Islet of Langerhans (tissue), 1 donor: Measurements from ENCODE around the gene ANKRD33.

Source experiments
- FAIRE-seq: peaks from one replicate; lab custom pipeline; 2011; peaks lifted over from hg19 to GRCh38; lab: Jason Lieb, UNC

Gene ANKRD33

DNA sequence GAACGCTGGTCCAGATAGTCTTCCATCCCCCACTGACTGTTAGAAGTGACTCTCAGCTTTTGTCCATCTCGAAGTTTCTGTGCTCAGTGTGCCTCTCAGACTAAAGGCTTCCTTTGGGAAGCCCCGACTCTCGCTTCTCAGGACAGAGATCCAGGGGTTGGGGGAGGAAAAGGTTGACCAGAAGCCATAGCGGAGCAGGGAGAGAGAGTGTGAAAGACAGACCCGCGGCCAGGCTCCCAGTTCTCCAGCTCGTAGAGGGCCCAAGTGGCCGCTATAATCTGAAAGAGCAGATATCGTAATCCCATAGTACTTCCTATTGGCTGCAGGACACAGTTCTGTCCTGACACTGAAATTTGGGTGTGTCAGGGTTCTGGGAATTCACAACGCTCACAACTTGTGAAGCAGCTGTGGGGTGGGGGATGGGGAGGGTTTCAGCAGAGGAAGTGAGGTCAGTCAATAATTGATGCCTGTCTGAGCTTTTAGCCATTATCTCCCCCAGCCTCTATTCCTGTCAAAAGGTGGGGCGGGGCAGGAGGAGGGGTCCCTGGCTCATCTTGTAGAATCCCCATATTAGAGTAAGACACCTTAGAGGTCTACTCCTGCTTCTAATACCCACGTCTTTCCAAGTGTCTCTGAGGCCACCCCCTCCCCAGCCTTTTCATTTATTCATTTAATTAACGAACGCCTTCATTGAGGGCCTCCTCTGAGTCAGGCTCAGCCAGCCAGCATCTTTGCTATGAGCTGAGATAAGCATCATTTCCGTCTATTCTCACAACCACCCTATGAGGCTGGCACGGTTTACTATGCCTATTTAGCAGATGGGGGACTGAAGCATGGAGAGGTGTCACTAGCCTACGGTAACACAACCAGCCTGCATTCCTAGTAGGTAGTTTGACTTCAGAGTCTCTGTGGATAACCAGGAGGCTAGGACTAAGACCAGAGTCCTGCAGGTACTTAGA lies 17.8 kb downstream of the ANKRD33 start:
- no peak for FAIRE-seq

DNA sequence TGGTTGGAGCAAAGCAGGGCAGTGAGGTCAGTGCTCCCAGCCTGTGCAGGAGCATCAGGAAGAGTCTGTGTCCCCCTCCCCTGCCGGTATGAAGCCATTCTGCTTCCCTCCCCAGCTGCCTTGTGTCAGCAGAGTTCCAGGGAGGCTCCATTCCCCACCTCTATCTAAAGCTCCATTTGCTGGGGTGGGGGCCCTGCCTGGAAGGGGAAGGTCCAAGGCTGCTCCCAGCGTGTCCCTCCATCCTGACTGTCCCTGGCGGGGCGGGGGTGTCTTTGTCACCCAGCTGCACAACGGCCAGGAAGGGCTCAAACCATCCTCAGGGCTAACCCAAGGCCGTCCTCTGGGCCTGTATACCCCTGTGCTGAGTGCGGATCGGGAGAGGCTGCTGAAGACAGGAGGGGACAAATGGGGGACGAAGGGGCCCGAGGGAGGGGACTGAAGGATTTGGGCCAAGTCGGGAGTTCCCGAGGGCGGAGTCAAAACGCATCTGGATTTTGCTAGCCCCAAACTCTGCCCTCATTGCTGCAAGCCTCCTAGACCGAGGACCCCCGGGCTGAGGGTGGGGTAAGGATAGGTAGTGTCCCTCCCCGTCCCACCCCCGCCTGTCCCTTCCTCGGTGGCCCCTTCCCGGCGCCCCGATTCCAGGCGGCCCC lies 18.7 kb downstream of the ANKRD33 start:
- no peak for FAIRE-seq

DNA sequence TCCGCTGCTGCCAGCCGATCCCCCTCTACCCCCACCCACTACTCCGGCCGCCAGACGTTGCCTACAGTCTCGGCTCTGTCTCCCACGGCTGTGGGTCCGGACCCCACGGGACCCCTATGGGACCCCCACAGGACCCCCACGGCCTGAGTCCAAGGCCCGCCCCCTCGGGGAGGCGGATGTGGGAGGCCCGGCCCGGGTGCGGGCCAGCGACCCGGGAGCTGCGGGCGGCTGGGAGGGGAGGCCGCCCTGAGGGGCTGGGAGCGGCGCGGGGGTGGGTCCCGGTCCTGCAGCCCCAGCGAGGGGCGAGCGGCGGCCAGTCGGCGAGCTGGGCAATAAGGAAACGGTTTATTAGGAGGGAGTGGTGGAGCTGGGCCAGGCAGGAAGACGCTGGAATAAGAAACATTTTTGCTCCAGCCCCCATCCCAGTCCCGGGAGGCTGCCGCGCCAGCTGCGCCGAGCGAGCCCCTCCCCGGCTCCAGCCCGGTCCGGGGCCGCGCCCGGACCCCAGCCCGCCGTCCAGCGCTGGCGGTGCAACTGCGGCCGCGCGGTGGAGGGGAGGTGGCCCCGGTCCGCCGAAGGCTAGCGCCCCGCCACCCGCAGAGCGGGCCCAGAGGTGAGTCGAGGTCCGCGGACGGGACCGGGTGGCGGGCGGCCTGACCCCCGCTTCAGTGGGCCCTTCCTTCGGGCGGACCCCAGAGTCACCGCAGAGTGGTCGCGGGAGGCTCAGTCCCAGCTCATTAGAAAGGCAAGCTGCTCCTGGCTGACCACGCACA lies 19.4 kb downstream of the ANKRD33 start, which contains the start of gene ACVRL1:
TSS of gene ACVRL1 (plus strand) at position 422 of the 773 bp plus-strand sequence. CDS start 4,971 bp downstream, outside the sequence.
- no peak for FAIRE-seq

DNA sequence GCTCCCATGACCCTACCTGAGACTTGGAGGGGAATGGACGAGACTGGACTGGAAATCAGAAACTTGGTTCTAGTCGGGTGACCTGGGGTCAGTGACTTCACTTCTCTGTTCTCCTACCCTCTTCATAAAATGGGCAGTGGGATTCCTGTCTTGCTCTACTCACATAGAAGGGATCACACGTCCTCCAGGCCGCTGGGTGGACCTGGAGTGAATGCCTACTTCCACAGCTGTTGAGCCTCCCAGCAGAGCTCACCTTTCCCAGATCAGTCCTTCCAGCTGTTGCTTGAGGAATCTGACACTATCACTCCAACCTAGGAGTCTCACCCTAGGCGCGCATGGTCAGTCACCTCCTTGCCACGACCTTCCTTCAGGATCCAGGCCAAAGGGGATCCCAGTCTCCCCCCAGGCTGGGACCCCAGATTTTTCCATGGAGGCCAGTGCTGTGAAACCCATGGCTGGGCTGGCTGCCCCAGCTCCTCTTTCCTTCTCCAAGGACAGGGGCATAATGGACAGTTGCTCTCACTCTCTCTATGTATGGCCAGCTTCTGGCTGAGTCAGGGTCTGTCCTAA lies 20.0 kb downstream of the ANKRD33 start:
- no peak for FAIRE-seq

DNA sequence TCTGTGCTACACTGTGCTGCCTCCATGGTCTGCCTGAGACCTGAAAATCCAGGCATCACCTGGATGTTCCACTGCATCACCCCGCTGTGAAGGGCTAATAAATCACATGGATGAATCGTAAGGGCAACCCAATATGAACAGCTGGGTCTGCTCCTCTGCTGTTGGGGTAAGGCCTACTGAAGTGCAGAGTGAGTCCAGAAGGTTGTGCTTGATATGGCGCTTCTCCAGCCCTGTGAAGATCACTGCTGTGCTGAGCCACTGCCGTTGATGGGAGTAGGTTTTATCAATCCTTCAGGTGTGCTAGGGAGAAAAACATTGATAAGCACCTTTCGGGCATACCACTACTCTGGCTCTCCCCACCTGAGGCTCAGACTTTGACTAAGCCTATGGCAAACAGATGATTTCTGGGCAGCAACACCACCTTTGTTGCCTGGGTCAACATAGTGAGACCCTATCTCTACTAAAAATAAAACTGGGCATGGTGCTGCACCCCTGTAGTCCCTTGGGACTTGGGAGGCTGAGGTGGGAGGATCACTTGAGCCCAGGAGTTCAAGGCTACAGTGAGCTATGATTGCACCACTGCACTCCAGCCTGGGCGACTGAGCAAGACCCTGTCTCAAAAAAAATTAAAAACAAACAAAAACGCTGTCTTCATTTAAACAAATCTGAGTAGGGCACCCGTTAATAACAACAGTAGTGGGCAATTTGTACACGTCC lies 21.1 kb downstream of the ANKRD33 start:
- FAIRE-seq, result no peak

DNA sequence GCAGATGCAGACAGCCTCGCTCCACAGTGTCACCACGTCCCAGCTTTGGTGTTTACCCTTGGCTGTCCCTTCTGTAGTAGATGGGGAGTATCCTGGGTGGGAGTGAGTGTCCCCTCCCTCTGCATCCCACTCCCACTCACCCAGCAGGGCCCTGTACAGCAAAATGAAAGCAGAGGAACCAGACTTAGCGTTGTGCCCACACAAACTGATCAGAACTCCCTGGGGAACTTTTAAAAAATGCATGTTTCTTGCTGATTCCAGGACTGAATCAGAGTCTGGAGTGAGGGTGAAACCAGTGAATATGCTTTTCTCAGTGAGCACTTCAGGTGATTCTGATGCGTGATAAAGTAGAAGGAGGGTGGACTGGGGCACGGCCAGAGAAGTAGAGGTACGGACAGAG lies 22.3 kb downstream of the ANKRD33 start:
- no peak for FAIRE-seq

DNA sequence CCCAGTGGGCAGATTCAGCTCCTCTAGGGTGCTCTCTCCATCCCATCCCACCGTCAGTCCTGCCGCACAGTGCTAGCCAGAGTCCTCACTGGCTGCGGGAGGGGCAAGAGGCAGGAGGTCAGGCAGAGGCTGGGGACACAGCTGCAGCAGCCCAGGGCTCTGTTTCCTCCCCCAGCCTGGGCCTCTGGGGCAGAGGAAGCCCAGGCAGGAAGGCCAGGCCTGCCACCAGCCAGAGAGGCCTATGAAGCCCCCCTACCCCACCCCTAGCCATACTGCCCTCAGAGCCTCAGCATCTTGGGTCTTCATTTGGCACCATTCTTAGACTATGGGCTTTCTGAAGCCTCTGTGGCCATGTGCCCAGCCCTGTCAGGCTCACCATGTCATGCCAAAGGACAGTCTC lies 22.8 kb downstream of the ANKRD33 start:
- no peak for FAIRE-seq

DNA sequence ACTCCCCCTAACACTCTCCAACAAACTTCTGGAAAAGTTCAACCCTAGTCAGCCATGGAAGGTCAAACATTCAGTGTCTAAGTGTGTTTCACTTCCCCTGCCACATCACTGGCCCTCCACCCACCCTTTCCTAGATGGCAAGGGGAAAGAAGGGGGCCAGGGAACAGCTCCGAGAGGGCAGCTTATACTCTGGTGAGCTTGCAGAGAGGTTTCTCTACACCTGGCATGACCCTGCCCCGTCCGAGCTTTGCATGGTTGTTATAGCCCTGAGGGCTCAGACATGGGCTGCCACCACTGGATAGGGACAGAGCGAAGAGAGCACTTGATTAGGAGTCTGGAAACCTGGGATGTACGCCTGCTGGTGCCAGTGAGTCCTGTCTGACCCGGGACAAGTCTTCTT lies 23.4 kb downstream of the ANKRD33 start:
- FAIRE-seq, result no peak

DNA sequence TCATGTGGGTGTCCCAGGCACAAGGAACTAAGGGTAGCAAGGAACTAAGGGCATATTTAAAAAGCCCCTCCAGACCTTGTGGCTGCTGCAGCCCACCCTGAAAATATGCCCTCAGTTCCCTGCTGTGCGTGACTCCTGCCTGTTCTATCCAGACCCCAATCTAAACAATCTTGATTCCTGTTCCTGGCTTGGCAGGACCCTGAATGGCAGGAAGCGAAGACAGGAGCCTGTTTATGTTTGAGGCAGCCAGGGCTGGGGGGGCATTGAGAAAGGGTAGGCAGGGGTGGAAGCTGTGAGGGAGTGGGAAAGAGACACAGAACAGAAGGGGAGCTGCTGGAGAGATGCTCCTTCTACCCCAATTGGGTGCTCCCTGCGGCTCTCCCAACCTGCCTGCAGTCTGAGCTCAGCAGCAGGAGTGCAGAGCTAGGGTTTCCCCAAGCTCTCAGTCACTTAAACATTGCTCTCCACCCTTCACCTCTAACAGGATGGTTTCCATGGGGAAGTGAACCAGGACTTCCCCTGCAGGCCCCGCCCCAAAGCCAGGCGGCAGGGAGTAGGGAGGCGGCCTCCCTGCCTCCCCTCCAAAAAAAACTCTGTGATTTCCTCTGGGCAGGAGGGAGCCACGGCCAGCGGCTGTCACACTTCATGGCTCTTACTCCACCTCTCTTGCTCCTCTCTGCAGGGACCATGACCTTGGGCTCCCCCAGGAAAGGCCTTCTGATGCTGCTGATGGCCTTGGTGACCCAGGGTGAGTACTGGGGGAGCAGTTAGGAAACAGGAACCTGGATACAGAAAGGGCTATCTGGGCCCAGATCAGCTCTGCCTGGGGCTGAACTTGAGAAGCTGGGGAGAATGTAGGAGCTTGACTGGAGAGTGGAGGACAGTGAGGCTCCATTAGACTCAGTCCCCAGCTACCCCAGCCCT lies 24.1 kb downstream of the ANKRD33 start:
- no peak for FAIRE-seq

DNA sequence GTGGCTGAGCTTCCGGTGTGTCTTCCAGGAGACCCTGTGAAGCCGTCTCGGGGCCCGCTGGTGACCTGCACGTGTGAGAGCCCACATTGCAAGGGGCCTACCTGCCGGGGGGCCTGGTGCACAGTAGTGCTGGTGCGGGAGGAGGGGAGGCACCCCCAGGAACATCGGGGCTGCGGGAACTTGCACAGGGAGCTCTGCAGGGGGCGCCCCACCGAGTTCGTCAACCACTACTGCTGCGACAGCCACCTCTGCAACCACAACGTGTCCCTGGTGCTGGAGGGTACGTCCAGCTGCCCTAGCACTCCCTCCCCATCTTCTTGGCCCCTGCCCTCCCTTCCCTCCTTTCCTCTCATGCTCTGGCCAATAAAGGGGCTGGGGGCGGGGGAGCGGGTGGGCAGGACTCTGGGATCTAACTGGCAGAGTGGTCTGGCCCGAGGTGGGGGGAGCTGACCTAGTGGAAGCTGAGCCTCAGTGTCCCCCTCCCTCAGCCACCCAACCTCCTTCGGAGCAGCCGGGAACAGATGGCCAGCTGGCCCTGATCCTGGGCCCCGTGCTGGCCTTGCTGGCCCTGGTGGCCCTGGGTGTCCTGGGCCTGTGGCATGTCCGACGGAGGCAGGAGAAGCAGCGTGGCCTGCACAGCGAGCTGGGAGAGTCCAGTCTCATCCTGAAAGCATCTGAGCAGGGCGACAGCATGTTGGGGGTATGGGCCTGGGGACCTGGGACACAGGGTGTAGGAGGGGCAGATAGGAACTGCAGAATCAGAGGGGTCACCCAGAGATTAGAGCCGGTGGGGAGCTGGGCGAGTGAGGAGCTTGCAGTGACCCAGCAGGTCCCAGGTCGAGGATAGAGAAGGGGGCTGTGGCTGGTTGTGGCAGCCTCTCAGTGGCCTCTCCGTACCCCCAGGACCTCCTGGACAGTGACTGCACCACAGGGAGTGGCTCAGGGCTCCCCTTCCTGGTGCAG lies 25.4 kb downstream of the ANKRD33 start:
- FAIRE-seq, result no peak

DNA sequence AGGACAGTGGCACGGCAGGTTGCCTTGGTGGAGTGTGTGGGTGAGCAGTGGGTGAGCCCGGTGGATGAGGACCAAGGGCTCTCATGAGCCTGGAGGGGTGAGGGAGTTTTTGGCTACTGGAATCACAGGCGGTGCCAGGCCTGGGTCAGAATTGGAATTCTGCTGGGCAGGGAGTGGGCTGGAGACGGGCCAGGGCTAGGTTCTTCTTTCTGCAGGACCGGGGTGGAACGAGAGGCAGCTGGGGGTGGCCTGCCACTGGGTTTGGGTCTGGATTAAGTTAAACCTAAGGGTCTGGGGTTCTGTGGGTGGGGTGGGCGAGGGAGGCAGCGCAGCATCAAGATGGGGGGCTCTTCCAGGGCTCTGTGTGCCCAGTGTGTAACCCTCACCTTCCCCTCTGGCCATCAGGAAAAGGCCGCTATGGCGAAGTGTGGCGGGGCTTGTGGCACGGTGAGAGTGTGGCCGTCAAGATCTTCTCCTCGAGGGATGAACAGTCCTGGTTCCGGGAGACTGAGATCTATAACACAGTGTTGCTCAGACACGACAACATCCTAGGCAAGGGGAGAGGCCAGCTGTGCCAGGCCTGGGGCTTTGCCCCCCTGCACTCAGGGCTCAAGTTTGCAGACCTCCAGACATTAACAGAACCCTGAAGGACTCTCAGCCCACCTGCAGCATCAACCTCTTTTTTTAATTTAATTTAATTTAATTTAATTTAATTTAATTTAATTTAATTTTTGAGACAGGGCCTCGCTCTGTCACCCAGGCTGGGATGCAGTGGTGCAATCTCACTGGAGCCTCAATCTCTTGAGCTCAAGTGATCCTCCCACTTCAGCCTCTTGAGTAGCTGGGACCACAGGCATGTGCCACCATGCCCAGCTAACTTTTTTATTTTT lies 26.4 kb downstream of the ANKRD33 start:
- FAIRE-seq, result no peak

DNA sequence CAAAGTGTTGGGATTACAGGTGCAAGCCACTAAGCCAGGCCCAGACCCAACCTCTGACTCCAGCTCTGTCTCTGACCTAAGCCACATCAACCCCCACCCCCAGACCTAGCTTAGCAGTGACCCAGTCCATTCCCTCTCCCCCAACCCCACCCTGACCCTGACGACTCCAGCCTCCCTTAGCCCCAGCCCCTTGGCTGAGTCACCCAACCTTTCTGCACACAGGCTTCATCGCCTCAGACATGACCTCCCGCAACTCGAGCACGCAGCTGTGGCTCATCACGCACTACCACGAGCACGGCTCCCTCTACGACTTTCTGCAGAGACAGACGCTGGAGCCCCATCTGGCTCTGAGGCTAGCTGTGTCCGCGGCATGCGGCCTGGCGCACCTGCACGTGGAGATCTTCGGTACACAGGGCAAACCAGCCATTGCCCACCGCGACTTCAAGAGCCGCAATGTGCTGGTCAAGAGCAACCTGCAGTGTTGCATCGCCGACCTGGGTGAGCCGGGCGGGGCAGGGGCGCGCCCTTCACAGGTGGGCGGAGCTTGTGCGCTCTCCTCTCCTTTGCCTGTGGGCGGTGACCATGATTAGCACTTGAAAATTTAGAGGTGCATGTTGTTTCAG lies 27.2 kb downstream of the ANKRD33 start:
- no peak for FAIRE-seq

DNA sequence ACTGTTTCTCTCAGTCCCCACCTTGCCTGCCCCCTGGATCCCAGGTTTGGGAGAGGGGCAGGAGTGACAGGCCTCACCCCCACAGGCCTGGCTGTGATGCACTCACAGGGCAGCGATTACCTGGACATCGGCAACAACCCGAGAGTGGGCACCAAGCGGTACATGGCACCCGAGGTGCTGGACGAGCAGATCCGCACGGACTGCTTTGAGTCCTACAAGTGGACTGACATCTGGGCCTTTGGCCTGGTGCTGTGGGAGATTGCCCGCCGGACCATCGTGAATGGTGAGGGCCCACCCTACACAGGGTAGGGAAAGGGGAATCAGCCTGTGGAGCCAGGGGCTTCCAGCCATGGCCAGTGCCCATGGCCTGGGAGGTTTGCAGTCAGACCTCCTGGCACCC lies 28.0 kb downstream of the ANKRD33 start:
- FAIRE-seq, result no peak

DNA sequence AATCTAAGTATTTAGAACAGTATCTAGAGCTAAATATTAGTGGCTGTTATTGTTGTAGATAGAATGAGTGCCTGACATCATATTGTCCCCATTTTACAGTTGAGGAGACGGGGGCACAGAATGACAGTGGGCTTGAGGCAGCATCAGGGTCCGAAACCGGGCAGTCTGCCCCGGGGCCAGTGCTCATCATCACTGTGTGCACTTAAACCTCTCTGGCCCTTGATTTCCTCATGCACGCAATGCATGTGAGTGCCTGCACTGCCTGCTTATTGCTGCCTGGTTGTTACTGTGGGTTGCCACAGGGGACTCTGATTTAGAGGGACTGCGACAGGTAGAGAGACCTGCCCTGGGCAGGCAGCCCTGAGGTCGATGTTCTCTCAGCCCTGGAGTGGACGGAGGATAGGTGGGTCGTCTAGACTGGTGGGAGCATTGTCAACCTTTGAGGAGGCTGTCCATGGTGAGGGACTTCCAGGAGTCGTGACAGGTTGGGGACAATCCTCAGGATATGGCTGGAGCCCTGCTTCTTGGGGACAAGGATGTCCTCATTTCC lies 29.2 kb downstream of the ANKRD33 start:
- no peak for FAIRE-seq

DNA sequence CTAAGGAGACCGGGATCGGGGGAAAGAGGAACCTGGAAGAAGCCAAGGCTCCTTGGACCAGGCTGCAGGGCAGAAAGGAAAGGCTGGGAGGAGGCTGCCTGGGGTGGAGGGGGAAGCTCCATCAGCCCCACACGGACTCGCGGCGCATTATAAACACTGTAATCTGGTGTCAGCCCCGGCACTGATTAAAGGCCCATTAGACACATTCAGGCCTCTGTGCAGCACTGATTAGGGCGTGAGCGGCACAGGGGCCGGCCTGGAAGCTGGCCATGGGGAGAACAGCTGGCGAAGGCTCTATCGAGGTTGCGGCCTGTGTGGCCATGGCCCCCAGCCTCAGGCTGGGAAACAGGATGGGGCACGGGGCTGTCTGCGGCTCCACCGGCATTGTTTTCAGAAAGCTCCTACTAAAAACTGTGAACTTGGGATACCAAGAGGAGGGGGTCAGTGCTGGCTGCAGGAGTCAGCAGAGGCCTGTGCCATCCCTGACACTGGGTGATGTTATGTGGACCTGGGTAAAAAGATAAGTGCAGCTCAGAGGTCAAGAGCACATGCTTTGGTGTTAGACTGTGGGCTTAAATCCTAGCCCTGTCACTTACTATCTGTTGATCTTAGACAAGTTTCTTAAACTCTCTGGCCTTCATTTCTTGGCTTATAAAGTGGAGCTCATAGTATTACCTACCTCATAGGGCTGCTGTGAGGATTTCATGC lies 30.0 kb downstream of the ANKRD33 start:
- no peak for FAIRE-seq

DNA sequence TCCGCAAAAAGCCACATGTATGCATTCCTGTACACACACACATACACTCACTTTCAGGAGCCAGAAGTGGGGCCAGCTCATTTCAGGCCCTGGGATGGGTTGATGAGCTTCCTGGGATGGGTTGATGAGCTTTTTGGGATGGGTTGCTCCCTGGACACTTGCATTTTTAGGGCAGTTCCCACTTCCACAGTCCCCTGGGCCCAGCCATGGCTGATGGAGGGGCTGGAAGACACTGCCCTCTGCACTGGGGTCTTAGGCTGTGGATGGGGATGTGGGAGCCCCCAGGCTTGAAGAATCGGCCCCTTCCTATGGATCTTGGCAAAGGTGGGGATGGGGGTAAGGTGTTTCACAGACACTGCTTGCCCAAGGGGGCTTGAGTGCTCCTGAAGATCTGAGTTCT lies 32.1 kb downstream of the ANKRD33 start:
- no peak for FAIRE-seq
